ENCODE data around the gene ENTPD7.

ENTPD7 gene

DNA sequence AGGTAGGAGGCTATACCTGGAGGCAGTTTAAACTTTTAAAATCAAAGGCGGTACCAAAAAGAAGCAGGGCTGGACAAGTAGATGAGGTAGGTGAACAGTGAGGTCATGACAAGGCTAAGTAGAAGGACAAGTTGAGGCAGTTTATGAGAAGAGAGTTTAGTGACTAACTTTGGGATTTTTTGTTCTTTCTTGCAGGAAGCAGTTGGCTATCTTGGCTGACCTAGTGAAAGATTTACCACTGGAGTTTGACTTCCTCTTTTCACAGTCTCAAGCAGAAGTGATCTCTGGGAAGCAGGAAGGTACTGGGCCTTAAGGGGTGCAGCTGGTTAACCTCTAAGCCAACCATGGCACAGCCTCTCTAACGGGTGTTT lies 26.3 kb downstream of the ENTPD7 start:
- no peak overlapping the region for H3K4me3 ChIP-seq (ENCODE audit: low read length)
- TF ChIP-seq, protein P1, sequence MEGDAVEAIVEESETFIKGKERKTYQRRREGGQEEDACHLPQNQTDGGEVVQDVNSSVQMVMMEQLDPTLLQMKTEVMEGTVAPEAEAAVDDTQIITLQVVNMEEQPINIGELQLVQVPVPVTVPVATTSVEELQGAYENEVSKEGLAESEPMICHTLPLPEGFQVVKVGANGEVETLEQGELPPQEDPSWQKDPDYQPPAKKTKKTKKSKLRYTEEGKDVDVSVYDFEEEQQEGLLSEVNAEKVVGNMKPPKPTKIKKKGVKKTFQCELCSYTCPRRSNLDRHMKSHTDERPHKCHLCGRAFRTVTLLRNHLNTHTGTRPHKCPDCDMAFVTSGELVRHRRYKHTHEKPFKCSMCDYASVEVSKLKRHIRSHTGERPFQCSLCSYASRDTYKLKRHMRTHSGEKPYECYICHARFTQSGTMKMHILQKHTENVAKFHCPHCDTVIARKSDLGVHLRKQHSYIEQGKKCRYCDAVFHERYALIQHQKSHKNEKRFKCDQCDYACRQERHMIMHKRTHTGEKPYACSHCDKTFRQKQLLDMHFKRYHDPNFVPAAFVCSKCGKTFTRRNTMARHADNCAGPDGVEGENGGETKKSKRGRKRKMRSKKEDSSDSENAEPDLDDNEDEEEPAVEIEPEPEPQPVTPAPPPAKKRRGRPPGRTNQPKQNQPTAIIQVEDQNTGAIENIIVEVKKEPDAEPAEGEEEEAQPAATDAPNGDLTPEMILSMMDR (conservative IDR thresholded peaks at IDR 0.05; ENCODE audit: low read length): no peak
- DNase-seq (ENCODE audit: low read depth): no peak

DNA sequence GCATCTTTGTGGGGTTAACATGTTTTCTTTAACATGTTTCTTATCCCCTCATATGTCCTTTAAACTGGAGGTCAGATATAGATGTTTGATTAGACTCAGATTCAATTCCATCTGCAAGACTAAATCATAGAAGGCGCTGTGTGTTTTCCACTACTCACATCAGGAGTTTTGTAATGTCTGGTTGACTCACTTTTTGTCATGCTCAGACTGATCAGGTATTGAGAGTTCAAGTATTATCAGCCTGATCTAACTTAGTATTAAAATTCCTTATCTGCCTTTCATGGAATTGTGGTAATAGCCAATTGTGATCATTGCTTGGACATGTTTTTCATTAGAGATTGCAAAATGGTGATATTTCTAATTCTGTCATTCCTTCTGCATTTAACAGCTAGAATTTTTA lies 30.2 kb downstream of the ENTPD7 start:
- DNase-seq (ENCODE audit: low read depth): peak; percentile 29
- TF ChIP-seq, protein P1 (conservative IDR thresholded peaks at IDR 0.05; ENCODE audit: low read length): no peak

DNA sequence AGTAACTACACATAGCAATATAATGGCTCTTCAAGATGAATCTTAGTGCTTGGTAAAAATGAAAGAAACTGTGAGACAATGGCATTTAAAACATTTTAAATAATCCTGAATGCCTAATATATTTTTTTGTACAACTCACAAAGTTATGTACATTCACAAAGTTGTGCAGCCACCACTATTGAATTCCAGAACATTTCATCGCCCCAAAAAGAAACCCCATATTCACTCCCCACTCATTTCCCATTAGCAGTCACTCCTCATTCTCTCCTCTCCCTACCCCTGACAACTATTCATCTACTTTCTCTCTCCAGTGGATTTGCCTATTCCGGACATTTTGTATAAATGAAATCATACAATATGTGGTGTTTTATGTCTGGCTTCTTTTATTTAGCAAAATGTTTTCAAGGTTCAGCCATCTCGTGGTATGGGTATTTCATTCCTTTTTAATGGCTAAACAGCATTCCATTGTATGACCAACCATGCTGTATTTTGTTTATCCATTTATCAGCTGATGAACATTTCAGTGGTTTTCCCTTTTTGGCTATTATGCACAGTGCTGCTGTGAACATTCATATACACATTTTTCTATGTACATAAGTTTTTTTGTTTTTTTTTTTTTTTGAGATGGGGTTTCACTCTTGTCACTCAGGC lies 34.7 kb downstream of the ENTPD7 start:
- H3K4me3 ChIP-seq (ENCODE audit: low read length): no peak overlapping the region
- peak; percentile 92 for DNase-seq (ENCODE audit: low read depth)
- TF ChIP-seq, protein P1 (conservative IDR thresholded peaks at IDR 0.05; ENCODE audit: low read length): no peak

More for the DNA sequence above, 30.2 kb downstream of the ENTPD7 start:
- no peak overlapping the region for H3K4me3 ChIP-seq (ENCODE audit: low read length)

- H3K4me3 ChIP-seq (ENCODE audit: low read length): no peak overlapping the region
- DNase-seq (ENCODE audit: low read depth): peak; percentile 66
- TF ChIP-seq, protein P1 (conservative IDR thresholded peaks at IDR 0.05; ENCODE audit: low read length): no peak
Observed at GRCh38 chr10:99695761-99696160, 36.5 kb downstream of the ENTPD7 start.

- TF ChIP-seq, protein P1 (conservative IDR thresholded peaks at IDR 0.05; ENCODE audit: low read length): no peak
- no peak overlapping the region for H3K4me3 ChIP-seq (ENCODE audit: low read length)
- DNase-seq (ENCODE audit: low read depth): no peak
Observed at GRCh38 chr10:99698504-99699080, 39.3 kb downstream of the ENTPD7 start.

GRCh38 chr10:99700649-99701048 lies 41.3 kb downstream of the ENTPD7 start:
- DNase-seq (ENCODE audit: low read depth): no peak
- TF ChIP-seq, protein P1 (conservative IDR thresholded peaks at IDR 0.05; ENCODE audit: low read length): no peak
- no peak overlapping the region for H3K4me3 ChIP-seq (ENCODE audit: low read length)

- TF ChIP-seq, protein P1 (conservative IDR thresholded peaks at IDR 0.05; ENCODE audit: low read length): no peak
- DNase-seq (ENCODE audit: low read depth): peak; percentile 81
- H3K4me3 ChIP-seq (ENCODE audit: low read length): no peak overlapping the region
Observed at GRCh38 chr10:99708428-99709012, 49.2 kb downstream of the ENTPD7 start.
